Prostate gland (tissue), 2 donors: ENCODE data around the gene CCDC181. TPM values are rescaled to one million over a fixed set of nuclear protein-coding genes. Genes with fewer than 3 reads are reported as not detected.

ENCODE experiments used
- DNase-seq: peaks from one replicate; pipeline ENCODE4 v3.0.0-alpha.2; 2019; ENCODE audit warnings: low spot score
- H3K27ac ChIP-seq, 2 donors: fragments of 200-600 bp; sonication (generic); 2 replicates each; pipeline ENCODE4 v1.5.1; 2017 to 2019
- H3K27me3 ChIP-seq: fragments of 200-600 bp; sonication (generic); replicated peaks from 2 replicates; pipeline ENCODE4 v1.5.1; 2019; ENCODE audit not compliant: insufficient read depth
- H3K36me3 ChIP-seq, 2 donors: fragments of 200-600 bp; sonication (generic); 1 replicate in 1 of 2; 2 replicates in 1 of 2; pipeline versions ENCODE4 v1.5.1 to v1.8.1; 2017 to 2019
- H3K4me1 ChIP-seq: fragments of 200-600 bp; sonication (generic); replicated peaks from 2 replicates; pipeline ENCODE4 v1.5.1; 2019
- H3K4me3 ChIP-seq, 2 donors: fragments of 200-600 bp; sonication (generic); 2 replicates each; pipeline ENCODE4 v1.5.1; 2017 to 2019
- H3K9me3 ChIP-seq: fragments of 200-600 bp; sonication (generic); 2 replicates; pipeline ENCODE4 v1.5.1; 2017
- CTCF ChIP-seq, 4 experiments: fragments of 200-600 bp in 2 of 4; fragments of 450-650 bp in 2 of 4; sonication (generic) in 2 of 4; IDR thresholded peaks; 1 replicate in 3 of 4; 2 replicates in 1 of 4; pipeline ENCODE4 v1.5.1; 2016 to 2019; ENCODE audit warnings: antibody characterized with exemption in 4 of 4, mild to moderate bottlenecking in 2 of 4, moderate library complexity in 2 of 4
- POLR2A ChIP-seq: fragments of 450-650 bp; IDR thresholded peaks from one replicate; pipeline ENCODE4 v1.6.1; 2016; ENCODE audit warnings: antibody characterized with exemption, mild to moderate bottlenecking
- POLR2AphosphoS5 ChIP-seq: sonication (generic); formaldehyde crosslinking; IDR thresholded peaks from one replicate; pipeline ENCODE4 v1.6.1; 2017; ENCODE audit warnings: antibody characterized with exemption
- WGBS: methylation state at CpG from one replicate; pipeline ENCODE4 v1.1.5; 2018; 5-methylcytosine and 5-hydroxymethylcytosine counted together
- intact Hi-C: fragments of 100-400 bp; cut with DNase I; formaldehyde crosslinking; loops from one replicate; pipeline ENCODE4 v1.14.2; 2022
- total RNA-seq, 2 donors: library from RNA; depleted of rRNA; stranded (reverse); fragments of >200 nt; gene quantifications; one replicate each; pipeline ENCODE4 v1.1.0, GENCODE V29; 2016

CCDC181 gene
- total RNA-seq, 2 donors from 2014 or later = 0.32 to 5.6 TPM

- intact Hi-C loops = no loop called here
- Histone ChIP-seq H3K27ac (no peak overlapping the region), H3K4me1 (no peaks in the 10 kb centered on the region), H3K4me3 (no peak overlapping the region), H3K36me3 (no peaks in the 10 kb centered on the region), H3K9me3 (no peaks in the 10 kb centered on the region), H3K27me3 (no peaks in the 10 kb centered on the region)
- TF ChIP-seq POLR2A = no peak
- TF ChIP-seq POLR2AphosphoS5 = no peak
- TF ChIP-seq CTCF (IDR thresholded peaks at IDR 0.05) = no peak
- DNase-seq = no peak
Observed at GRCh38 chr1:169381162-169381561, 46.1 kb downstream of the CCDC181 start.

- no peak for DNase-seq
- intact Hi-C loops = no loop called here
- WGBS = 77% methylated on average over 1 of the region's 1 CpG
- Histone ChIP-seq H3K36me3 (no peaks in the 10 kb centered on the region), H3K27me3 (no peaks in the 10 kb centered on the region), H3K9me3 (no peaks in the 10 kb centered on the region), H3K4me3 (no peak overlapping the region), H3K27ac (no peak overlapping the region), H3K4me1 (no peaks in the 10 kb centered on the region)
- TF ChIP-seq POLR2AphosphoS5 (no peak), CTCF (IDR thresholded peaks at IDR 0.05) (no peak), POLR2A (no peak)
Observed at GRCh38 chr1:169371404-169371803, 55.9 kb downstream of the CCDC181 start.

- H3K27ac ChIP-seq = peak overlapping the region; percentile 82 to 86
- peak overlapping the region; percentile 54 to 59 for H3K4me3 ChIP-seq
- H3K36me3 ChIP-seq = no peaks in the 10 kb centered on the region
- no peaks in the 10 kb centered on the region for H3K27me3 ChIP-seq
- intact Hi-C loops = loop anchor here (10.0 kb wide), 1 partner anchor 176 kb away; no protein-coding TSS in a partner anchor
- no peaks in the 10 kb centered on the region for H3K9me3 ChIP-seq
- peak; percentile 13 for DNase-seq
- no peak for TF ChIP-seq CTCF (IDR thresholded peaks at IDR 0.05)
- no peaks in the 10 kb centered on the region for H3K4me1 ChIP-seq
- 0% methylated on average over 16 of the region's 16 CpGs for WGBS
Observed at GRCh38 chr1:169368406-169368769, 58.9 kb downstream of the CCDC181 start.

GRCh38 chr1:169367686-169368405 is 59.4 kb downstream of the CCDC181 start, which contains the start of the genes BLZF1 and NME7:
Gene BLZF1, plus strand, starts transcription at chr1:169368195. Its CDS starts 1,328 bp downstream, at chr1:169369523.
Gene NME7, minus strand, starts transcription at chr1:169367797. Its CDS starts 87 bp downstream, at chr1:169367710.
- Histone ChIP-seq H3K36me3 (no peaks in the 10 kb centered on the region), H3K4me1 (no peaks in the 10 kb centered on the region), H3K4me3 (peak within 1 kb of the TSS; percentile 54 to 59), H3K27ac (peak within 1 kb of the TSS; percentile 82 to 86), H3K27me3 (no peaks in the 10 kb centered on the region), H3K9me3 (no peaks in the 10 kb centered on the region)
- WGBS = under 1% methylated on average over 37 of the region's 37 CpGs
- peak; percentile 96 for DNase-seq
- intact Hi-C loops = loop anchor here (10.0 kb wide), 1 partner anchor 177 kb away; no protein-coding TSS in a partner anchor
- peak; percentile 31 for TF ChIP-seq POLR2A
- no peak for TF ChIP-seq CTCF (IDR thresholded peaks at IDR 0.05)
- peak; percentile 92 for TF ChIP-seq POLR2AphosphoS5
